ENCODE data around the gene CKAP5. TPM values are rescaled to one million over a fixed set of nuclear protein-coding genes. Genes with fewer than 3 reads are reported as not detected.

Gene CKAP5
- total RNA-seq, 4 donors from 2014 or later: 30.7 to 42.3 (median 36.5) TPM

DNA sequence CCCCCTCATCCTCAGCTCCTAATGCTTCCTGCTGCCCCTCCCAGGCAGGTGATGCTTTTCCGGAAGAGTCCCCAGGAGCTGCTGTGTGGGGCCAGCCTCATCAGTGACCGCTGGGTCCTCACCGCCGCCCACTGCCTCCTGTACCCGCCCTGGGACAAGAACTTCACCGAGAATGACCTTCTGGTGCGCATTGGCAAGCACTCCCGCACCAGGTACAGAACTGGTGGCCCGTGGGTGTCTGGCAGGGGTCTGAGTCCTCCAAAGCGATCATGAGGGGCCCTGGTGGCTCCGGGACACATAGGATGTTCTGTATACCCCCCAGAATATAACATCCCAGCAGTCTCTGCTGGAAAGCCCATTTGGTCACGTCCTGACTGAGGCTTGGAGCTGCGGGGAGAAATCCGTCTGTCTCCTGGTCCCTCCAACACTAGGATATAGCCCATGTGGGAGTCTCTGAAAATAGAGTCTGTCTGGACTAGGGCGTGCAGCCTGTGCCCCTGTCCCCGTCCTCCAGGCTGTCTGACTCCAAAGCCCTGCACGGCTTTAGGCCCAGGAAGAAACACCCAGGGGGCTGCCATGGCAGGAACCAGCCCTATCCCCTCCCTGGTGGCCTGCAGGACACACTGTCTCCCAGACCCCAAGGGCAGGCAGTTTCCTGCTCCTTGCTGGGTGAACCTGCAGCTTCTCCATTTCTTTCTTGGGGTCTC lies 118.0 kb downstream of the CKAP5 start:
- no peak for TF ChIP-seq CTCF (IDR thresholded peaks at IDR 0.05; ENCODE audit: low read depth)

- no peak for TF ChIP-seq CTCF (IDR thresholded peaks at IDR 0.05; ENCODE audit: low read depth)
Observed at GRCh38 chr11:46726206-46726862, 119.7 kb downstream of the CKAP5 start.

- no peak for TF ChIP-seq CTCF (IDR thresholded peaks at IDR 0.05; ENCODE audit: low read depth)
Observed at GRCh38 chr11:46725338-46726205, 120.5 kb downstream of the CKAP5 start.

- no peak for TF ChIP-seq CTCF (IDR thresholded peaks at IDR 0.05; ENCODE audit: low read depth)
Observed at GRCh38 chr11:46724088-46724487, 122.0 kb downstream of the CKAP5 start.

GRCh38 chr11:46723359-46723680 lies 122.8 kb downstream of the CKAP5 start:
- TF ChIP-seq CTCF (IDR thresholded peaks at IDR 0.05; ENCODE audit: low read depth): no peak

- TF ChIP-seq CTCF (IDR thresholded peaks at IDR 0.05; ENCODE audit: low read depth): no peak
Observed at GRCh38 chr11:46722566-46723358, 123.3 kb downstream of the CKAP5 start.
